ENCODE results near the gene ITPA.

Gene ITPA

DNA sequence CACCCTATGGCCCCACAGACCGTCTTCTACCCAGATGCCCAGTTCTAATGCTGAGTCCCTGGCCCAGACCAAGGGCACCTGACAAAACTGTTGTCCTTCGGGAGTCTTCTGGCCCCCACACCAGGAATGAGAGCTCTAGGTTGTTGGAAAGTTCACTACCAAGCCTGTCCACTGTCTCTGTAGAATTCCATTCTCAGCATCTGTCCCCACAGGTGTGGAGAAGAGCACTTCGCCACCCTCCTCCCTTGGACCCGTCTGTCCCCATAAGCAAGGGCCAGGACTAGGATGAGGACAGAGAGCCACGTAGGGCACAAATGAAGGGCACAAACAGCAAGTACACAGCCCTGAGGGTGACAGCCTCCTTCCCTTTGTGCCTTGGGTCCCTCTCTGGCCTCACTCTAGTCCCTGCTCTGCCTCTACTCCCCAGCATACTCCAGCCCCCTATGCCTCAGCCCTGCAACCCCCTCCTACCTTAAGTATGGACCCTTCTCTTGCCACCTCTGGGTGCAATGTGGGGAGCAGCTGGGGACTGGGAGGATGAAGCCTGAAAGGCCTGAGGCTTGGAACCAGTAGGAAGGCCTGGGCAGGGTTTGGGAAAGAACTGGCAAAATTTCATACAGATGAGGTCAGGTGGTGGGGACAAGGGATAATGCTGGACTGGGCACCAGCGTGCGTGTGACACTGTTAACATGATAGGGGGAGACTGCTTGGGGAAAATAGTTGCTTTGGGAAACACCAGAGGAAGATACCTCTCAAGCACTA lies 40.3 kb upstream of the ITPA start:
- DNase-seq (ENCODE audit: low read depth) = no peak
- TF ChIP-seq, protein P1, sequence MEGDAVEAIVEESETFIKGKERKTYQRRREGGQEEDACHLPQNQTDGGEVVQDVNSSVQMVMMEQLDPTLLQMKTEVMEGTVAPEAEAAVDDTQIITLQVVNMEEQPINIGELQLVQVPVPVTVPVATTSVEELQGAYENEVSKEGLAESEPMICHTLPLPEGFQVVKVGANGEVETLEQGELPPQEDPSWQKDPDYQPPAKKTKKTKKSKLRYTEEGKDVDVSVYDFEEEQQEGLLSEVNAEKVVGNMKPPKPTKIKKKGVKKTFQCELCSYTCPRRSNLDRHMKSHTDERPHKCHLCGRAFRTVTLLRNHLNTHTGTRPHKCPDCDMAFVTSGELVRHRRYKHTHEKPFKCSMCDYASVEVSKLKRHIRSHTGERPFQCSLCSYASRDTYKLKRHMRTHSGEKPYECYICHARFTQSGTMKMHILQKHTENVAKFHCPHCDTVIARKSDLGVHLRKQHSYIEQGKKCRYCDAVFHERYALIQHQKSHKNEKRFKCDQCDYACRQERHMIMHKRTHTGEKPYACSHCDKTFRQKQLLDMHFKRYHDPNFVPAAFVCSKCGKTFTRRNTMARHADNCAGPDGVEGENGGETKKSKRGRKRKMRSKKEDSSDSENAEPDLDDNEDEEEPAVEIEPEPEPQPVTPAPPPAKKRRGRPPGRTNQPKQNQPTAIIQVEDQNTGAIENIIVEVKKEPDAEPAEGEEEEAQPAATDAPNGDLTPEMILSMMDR (IDR thresholded peaks at IDR 0.05; ENCODE audit: insufficient read depth, low read depth, low read length, missing control alignments) = no peak
- H3K4me3 ChIP-seq (ENCODE audit: low read depth, low read length) = no peak overlapping the region

DNA sequence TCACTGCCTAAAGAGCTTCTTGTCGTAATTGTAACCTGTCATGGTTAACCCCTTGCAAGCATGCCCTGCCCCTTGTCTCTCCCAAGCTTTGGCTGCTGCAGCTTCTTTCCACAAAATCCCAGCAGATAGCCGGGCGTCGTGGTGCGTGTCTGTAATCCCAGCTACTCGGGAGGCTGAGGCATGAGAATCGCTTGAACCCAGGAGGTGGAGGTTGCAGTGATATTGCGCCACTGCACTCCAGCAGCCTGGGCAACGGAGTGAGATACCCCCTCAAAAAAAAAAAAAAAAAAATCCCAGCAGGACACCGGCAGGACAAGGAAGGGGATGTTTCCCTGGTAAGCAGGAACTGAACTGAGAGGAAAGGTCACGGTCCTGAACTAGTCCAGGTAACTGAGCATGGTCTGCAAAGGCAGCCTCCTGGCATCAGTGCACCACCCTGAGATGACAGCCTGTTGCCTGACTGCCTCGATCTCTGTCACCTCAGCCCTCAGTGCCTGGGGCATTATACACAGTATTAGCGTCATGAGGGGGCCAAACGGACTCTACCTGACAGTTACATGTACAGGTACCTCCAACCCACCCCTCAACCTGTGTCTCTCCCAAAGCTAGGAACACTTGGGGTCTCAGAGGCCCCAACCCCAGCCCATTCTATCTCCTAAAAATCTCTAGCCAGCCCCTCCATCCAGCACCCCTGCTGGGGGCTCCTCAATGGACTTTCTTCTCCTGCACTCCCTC lies 37.7 kb upstream of the ITPA start:
- no peak overlapping the region for H3K4me3 ChIP-seq (ENCODE audit: low read depth, low read length)
- TF ChIP-seq, protein P1 (IDR thresholded peaks at IDR 0.05; ENCODE audit: insufficient read depth, low read depth, low read length, missing control alignments) = no peak
- no peak for DNase-seq (ENCODE audit: low read depth)

DNA sequence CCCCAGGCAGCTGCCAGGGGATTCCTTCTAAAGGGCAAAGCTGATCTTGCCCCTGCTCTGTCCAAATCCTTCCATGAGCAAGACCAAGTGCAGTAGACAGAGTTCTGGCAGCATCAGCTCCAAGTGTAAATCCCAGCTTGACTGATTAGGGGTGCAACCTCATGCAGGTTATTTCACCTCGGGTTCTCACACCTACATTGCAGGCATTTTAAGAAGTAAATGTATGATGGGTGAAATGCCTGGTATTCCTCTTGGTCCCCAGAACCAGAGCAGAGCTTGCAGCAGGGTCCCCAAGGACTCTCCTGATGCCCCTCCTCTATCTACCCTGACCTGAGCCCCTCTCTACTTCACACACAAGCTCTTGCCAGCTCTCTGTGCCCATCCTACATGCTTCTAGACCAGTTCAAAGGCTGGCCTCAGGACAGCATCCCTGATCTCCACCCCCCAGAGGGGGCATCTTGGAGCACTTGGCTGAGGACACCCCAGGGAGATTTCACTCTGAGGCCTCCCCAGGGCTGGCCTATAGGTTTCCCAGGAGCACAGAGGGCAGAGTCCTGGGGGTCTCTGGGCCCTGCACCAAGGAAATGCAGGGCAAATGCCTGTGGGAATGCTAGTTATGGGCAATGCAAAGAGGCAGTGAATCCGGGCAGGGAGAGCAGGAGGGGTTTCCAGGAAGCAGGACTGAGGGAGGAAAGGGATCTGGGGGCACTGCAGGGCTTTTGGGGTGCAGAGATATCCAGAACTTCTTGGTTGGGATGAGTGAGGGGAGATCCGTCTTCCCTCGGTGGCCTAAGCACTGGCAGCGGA lies 37.0 kb upstream of the ITPA start:
- TF ChIP-seq, protein P1 (IDR thresholded peaks at IDR 0.05; ENCODE audit: insufficient read depth, low read depth, low read length, missing control alignments) = no peak
- H3K4me3 ChIP-seq (ENCODE audit: low read depth, low read length) = no peak overlapping the region; the same call in 1 of the 2 replicates
- DNase-seq (ENCODE audit: low read depth) = no peak

DNA sequence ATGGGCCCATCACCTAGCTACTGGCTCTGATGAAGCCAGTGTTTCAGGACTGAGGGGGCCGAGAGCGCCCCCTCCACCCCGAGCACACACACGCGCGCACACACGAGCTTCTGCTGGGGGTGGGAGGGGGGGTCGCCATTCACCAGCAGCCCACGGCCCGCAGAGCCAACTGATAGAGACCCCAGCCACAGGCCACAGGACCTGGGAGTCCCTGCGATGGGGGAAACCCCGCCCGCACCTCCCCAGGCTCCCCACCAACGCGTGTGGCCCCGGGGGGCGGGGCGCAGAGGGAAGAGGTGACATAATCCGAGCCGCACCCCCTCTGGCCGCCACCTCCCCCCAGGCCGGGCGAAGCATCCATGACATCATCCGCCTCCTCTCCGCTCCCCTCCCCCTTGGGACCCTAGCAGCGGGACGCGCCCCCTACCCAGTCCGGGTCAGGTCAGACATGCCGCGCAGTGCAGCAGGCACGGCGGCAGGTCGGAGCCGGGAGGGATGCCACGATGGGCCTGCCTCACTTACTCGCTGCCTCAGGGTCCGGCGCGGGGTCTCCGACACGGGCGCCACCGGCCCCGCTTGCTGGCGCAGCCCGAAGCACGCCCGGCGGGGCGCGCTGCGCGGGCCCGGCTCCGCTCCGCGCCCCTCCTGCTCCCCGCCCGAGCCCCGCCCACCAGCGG lies 36.2 kb upstream of the ITPA start, which contains the start of gene LZTS3:
Gene LZTS3, minus strand, starts transcription at position 617 of the 677 bp plus-strand sequence. CDS start 6,386 bp downstream, outside the sequence.
- TF ChIP-seq, protein P1 (IDR thresholded peaks at IDR 0.05; ENCODE audit: insufficient read depth, low read depth, low read length, missing control alignments) = no peak
- H3K4me3 ChIP-seq (ENCODE audit: low read depth, low read length) = peak within 1 kb of the TSS; percentile 77
- DNase-seq (ENCODE audit: low read depth) = peak; percentile 63

DNA sequence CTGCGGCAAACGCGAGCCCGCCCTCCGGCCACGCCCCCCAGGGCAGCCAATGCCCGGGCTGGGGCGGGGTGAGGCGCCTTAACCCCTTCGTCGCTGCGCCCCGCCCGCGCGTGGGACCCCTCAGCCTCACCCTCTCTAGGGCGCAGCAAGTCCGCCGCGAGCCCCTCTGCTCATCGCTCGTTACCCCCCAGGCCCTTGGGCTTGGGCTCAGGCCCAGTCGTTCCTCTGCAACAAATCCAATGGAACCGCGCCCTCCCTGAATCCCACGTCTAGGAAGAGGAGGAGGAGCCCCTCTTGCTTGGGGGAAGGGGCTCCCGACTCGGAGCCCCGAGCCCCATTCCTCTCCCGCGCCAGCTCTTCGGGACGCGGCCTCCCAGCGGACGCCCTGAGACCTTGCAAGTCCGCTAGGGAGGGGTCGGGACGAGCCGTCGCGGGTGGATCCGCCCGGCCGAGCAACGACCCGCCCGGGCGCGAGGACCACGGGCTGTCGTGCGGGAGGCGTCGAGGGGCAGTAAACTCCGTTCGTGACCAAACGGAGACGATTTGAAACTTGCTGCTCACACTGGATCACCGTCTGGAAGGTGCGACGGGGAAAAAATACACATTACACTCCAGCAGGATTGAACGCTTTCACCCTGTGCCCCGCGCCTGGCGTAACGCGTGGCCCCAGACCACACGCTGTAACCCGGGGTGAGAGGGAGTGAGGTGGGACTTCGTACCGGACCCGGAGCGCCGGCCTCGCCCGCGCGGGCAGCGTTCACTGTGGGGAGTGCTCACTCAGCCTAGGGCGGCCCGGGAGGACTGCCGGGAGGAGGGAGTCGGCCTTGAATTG lies 35.5 kb upstream of the ITPA start:
- TF ChIP-seq, protein P1 (IDR thresholded peaks at IDR 0.05; ENCODE audit: insufficient read depth, low read depth, low read length, missing control alignments) = no peak
- peak; percentile 85 for DNase-seq (ENCODE audit: low read depth)
- H3K4me3 ChIP-seq (ENCODE audit: low read depth, low read length) = peak overlapping the region; percentile 58
